Ovary (tissue), 9 donors: Measurements from ENCODE around the gene TSPAN16. TPM values are rescaled to one million over a fixed set of nuclear protein-coding genes. Genes with fewer than 3 reads are reported as not detected.

Experiments
- DNase-seq, 5 donors: peaks; one replicate each; pipeline ENCODE4 v3.0.0-alpha.2; 2019 to 2020
- H3K27ac ChIP-seq, 2 donors: fragments of 200-600 bp; one replicate each; pipeline versions ENCODE4 v1.5.1 to v1.8.0; 2019 to 2022
- H3K27me3 ChIP-seq: fragments of 200-600 bp; one replicate; pipeline ENCODE4 v1.8.0; 2022
- H3K36me3 ChIP-seq: fragments of 200-600 bp; sonication (generic); one replicate; pipeline ENCODE4 v1.5.1; 2019
- H3K4me1 ChIP-seq: one replicate; pipeline ENCODE4 v1.8.1; 2013; ENCODE audit warnings: mild to moderate bottlenecking, moderate library complexity; ENCODE audit not compliant: insufficient read depth
- H3K4me3 ChIP-seq: fragments of 200-600 bp; sonication (generic); one replicate; pipeline ENCODE4 v1.5.1; 2017
- H3K9me3 ChIP-seq, 2 donors: fragments of 200-600 bp in 1 of 2; sonication (generic) in 1 of 2; one replicate each; pipeline versions ENCODE4 v1.5.1 to v1.8.1; 2013 to 2019; ENCODE audit warnings: mild to moderate bottlenecking in 1 of 2, moderate library complexity in 1 of 2
- EP300 ChIP-seq: sonication (generic); formaldehyde crosslinking; IDR thresholded peaks from one replicate; pipeline ENCODE4 v1.6.1; 2017; ENCODE audit warnings: antibody characterized with exemption
- POLR2A ChIP-seq: fragments of 450-650 bp; IDR thresholded peaks from one replicate; pipeline ENCODE4 v1.6.1; 2017; ENCODE audit warnings: antibody characterized with exemption, mild to moderate bottlenecking, moderate library complexity
- WGBS, 3 donors: extraction: QIAGEN DNeasy Blood & Tissue Kit in 1 of 3; methylation state at CpG; one replicate each; pipeline versions ENCODE4 v1.1.5 to v1.1.7; 2013 to 2017; 5-methylcytosine and 5-hydroxymethylcytosine counted together
- intact Hi-C, 4 donors: fragments of 100-400 bp; cut with DNase I; formaldehyde crosslinking; loops; one replicate each; pipeline versions ENCODE4 v1.11.0 to v1.15.1; 2022 to 2023
- polyA plus RNA-seq, 2 donors: library from polyadenylated mRNA; stranded (reverse); fragments of 200-250 nt in 1 of 2; fragments of 350-450 nt in 1 of 2; fragmentation: Illumina TruSeq in 1 of 2; extraction: RNeasy Lipid Tissue Mini Kit (QIAGEN cat#74804) in 1 of 2; gene quantifications; one replicate each; pipeline ENCODE4 v1.2.3, GENCODE V29; 2013 to 2014
- total RNA-seq, 7 donors: library from RNA; depleted of rRNA in 2 of 7; stranded (reverse); fragments of >200 nt in 2 of 7; fragmentation: NEBNext Ultra II Directional in 3 of 7; extraction: Animal tissue kit (Norgen Biotek cat#: 25700) in 3 of 7; gene quantifications; one replicate each; pipeline versions ENCODE4 v1.1.0 to v1.2.4, GENCODE V29; 2016 to 2023
- TF ChIP-seq, protein P1 (sequence below), 3 donors: fragments of 450-650 bp in 2 of 3; fragments of 200-600 bp in 1 of 3; IDR thresholded peaks; one replicate each; pipeline versions ENCODE4 v1.5.1 to v1.8.0; 2016 to 2022; ENCODE audit warnings: antibody characterized with exemption in 3 of 3, mild to moderate bottlenecking in 1 of 3
- donor health status: DM: no; HTN: no; CAD: no; lungs with moderate emphysema.
- donor health status: DM: no; HTN: no; CAD: no.
- donor health status: Bipolar disorder and iron deficiency.
- donor health status: DM: yes; HTN: yes; CAD: no.
- donor health status: DM: no; HTN: no; CAD: no.
- donor health status: DM: yes; HTN: yes; CAD: no.

Gene TSPAN16
- total and polyA plus RNA-seq, 9 donors: not detected

DNA sequence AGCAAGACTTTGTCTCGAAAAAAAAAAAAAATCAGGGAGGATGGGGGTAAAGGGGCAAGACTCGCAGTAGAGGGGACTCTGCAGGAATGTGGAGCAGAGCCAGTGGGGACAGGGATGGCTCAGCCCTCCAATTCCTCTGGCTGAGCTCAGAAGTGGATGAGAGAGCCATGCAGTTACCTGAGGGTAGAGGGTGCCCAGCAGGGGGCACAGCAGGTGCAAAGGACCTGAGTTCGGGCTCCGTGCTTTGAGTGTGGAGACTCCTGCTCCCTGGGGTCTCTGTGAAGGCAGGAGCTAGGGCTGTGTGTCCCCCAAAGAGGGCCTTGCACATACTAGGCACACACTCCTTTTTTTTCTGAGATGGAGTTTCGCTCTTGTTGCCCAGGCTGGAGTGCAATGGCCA is 41.3 kb upstream of the TSPAN16 start:
- no peak for TF ChIP-seq POLR2A
- no peak for TF ChIP-seq EP300
- TF ChIP-seq, protein P1, sequence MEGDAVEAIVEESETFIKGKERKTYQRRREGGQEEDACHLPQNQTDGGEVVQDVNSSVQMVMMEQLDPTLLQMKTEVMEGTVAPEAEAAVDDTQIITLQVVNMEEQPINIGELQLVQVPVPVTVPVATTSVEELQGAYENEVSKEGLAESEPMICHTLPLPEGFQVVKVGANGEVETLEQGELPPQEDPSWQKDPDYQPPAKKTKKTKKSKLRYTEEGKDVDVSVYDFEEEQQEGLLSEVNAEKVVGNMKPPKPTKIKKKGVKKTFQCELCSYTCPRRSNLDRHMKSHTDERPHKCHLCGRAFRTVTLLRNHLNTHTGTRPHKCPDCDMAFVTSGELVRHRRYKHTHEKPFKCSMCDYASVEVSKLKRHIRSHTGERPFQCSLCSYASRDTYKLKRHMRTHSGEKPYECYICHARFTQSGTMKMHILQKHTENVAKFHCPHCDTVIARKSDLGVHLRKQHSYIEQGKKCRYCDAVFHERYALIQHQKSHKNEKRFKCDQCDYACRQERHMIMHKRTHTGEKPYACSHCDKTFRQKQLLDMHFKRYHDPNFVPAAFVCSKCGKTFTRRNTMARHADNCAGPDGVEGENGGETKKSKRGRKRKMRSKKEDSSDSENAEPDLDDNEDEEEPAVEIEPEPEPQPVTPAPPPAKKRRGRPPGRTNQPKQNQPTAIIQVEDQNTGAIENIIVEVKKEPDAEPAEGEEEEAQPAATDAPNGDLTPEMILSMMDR (IDR thresholded peaks at IDR 0.05): no peak
- Histone ChIP-seq H3K36me3 (no peaks in the 10 kb centered on the region), H3K4me1 (peaks cover 3% of the 10 kb centered on the region), H3K4me3 (no peak overlapping the region), H3K27ac (no peak overlapping the region), H3K27me3 (no peaks in the 10 kb centered on the region), H3K9me3 (no peaks in the 10 kb centered on the region)
- no peak for DNase-seq
- WGBS, 3 donors: 89 to 92% (median 91%) methylated on average over 5 of the region's 5 CpGs
- intact Hi-C loops: no loop called here

DNA sequence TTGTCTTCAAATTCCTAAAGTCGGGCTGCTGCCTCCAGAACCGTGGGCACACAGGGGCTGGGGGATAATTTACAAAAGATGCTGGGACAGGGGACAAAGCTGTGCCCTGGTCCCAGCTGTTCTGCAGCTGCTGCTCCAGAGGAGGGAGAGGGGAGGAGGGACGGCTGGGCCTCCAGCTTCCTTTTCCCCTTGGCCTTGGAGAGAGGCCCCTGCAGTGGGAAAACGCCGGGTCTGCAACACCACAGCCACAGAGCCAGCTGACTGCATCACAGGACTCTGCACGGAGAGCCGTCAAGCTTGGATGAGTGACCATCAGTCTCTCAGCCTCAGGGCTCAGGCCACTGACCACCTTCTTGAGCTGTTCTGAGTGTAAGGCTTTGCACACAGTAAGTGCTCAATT is 39.8 kb upstream of the TSPAN16 start:
- TF ChIP-seq, protein P1 (IDR thresholded peaks at IDR 0.05): no peak
- TF ChIP-seq POLR2A: no peak
- TF ChIP-seq EP300: no peak
- peak; percentile 70 to 83 (median 75) for DNase-seq
- Histone ChIP-seq H3K9me3 (no peaks in the 10 kb centered on the region), H3K27me3 (no peaks in the 10 kb centered on the region), H3K27ac (peak overlapping the region in 1 of 2 donors; percentile 53), H3K4me3 (no peak overlapping the region), H3K36me3 (no peaks in the 10 kb centered on the region), H3K4me1 (peaks cover 3% of the 10 kb centered on the region)
- WGBS, 3 donors: 2 to 10% (median 7%) methylated on average over 7 of the region's 7 CpGs
- intact Hi-C loops: no loop called here

- WGBS, 3 donors: 86 to 88% (median 87%) methylated on average over 3 of the region's 3 CpGs
- no peaks in the 10 kb centered on the region for H3K9me3 ChIP-seq
- no peak overlapping the region for H3K4me3 ChIP-seq
- no peaks in the 10 kb centered on the region for H3K36me3 ChIP-seq
- no peak for DNase-seq
- H3K4me1 ChIP-seq: peaks cover 3% of the 10 kb centered on the region
- H3K27ac ChIP-seq: no peak overlapping the region
- intact Hi-C loops: no loop called here
- no peaks in the 10 kb centered on the region for H3K27me3 ChIP-seq
- TF ChIP-seq EP300 (no peak), POLR2A (no peak)
- TF ChIP-seq, protein P1 (IDR thresholded peaks at IDR 0.05): no peak
Observed at GRCh38 chr19:11257846-11258380, 38.0 kb upstream of the TSPAN16 start.

DNA sequence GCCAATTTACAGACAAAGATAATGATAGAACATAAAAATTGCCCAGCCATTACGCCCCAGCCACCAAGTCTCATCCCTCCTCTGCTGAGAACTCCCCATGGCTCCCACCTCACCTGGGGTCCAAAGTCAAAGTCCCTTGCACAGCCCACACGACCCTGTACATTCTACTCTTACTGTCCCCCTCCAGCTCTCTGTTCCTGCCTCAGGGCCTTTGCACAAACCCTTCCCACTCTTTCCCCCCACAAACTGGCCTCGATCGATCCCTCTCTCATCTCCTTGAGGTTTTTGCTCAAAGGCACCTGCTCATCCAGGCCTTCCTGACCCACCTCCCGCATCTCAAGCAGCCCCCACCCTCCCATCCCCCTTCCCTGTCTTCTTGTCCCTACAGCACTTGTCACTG is 35.0 kb upstream of the TSPAN16 start:
- TF ChIP-seq POLR2A (no peak), EP300 (no peak)
- TF ChIP-seq, protein P1 (IDR thresholded peaks at IDR 0.05): no peak
- 84 to 87% (median 84%) methylated on average over 5 of the region's 5 CpGs for WGBS, 3 donors
- DNase-seq: no peak
- Histone ChIP-seq H3K4me1 (peaks cover 3% of the 10 kb centered on the region), H3K4me3 (no peak overlapping the region), H3K27ac (peak overlapping the region in 1 of 2 donors; percentile 41), H3K27me3 (no peaks in the 10 kb centered on the region), H3K9me3 (no peaks in the 10 kb centered on the region), H3K36me3 (no peaks in the 10 kb centered on the region)
- intact Hi-C loops: no loop called here
